ENCODE results near the gene SLC7A4.
A peak's percentile ranks its signal among the peaks of the same experiment; 100 is the strongest.
"Not testable (repeated sequence)": the region's sequence is repeated elsewhere in the genome, so short reads cannot be mapped to it uniquely, and the experiment has no call there.

Gene SLC7A4

GRCh38 chr22:21032037-21032867, at the start of gene SLC7A4:
Gene SLC7A4, minus strand, starts transcription at chr22:21032561. Its CDS starts 749 bp downstream, at chr22:21031812.
- DNase-seq = no peak

GRCh38 chr22:21080435-21081137, 48.2 kb upstream of the SLC7A4 start:
- no peak for DNase-seq

DNA sequence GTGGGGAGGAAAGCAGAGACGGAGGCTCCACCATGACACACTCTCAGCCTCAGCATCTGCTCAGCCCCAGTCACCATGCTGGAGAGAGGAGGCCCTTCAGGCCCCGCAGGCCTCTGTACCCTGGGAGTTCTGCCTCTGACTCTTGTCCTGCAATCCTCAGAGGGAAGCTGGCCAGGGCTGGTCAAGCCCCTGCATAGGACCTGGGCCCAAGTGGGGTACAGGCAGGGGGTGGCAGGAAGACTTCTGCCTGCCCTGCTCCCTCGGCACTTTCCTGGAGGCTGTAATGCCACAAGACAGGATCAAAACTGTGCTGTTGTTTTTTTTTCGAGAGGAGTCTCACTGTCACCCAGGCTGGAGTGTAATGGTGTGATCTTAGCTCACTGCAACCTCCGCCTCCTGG, 47.1 kb upstream of the SLC7A4 start:
- no peak for DNase-seq

GRCh38 chr22:21078916-21079315, 46.6 kb upstream of the SLC7A4 start:
- no peak for DNase-seq

- DNase-seq = no peak
Measured at GRCh38 chr22:21077884-21078508, 45.6 kb upstream of the SLC7A4 start.

- DNase-seq = no peak
Measured at GRCh38 chr22:21076912-21077625, 44.7 kb upstream of the SLC7A4 start.

DNA sequence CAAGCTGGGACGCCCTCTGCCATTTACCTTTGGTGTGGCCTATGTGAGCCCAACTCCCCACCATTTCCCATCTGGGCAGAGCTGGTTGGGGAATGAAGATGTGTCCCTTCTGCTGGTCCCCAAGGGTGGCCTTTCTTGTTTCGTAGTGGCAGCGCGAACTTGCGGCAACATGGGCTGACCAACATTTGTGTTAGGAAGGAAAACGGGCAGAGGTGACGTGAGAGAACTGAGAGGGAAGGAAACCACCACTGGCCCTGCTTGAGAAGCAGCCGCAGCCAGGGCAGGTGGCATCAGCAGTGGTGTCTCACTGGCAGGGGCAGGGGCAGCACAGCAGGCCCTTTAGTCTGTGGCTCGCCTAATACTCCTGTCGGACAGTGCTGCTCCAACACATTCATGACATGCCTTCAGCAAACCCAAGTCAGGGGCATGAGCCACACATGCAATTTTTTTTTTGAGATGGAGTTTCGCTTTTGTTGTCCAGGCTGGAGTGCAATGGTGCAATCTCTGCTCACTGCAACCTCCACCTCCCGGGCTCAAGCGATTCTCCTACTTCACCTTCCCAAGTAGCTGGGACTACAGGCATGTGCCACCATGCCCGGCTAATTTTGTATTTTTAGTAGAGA, 43.3 kb upstream of the SLC7A4 start:
- DNase-seq = no peak

DNA sequence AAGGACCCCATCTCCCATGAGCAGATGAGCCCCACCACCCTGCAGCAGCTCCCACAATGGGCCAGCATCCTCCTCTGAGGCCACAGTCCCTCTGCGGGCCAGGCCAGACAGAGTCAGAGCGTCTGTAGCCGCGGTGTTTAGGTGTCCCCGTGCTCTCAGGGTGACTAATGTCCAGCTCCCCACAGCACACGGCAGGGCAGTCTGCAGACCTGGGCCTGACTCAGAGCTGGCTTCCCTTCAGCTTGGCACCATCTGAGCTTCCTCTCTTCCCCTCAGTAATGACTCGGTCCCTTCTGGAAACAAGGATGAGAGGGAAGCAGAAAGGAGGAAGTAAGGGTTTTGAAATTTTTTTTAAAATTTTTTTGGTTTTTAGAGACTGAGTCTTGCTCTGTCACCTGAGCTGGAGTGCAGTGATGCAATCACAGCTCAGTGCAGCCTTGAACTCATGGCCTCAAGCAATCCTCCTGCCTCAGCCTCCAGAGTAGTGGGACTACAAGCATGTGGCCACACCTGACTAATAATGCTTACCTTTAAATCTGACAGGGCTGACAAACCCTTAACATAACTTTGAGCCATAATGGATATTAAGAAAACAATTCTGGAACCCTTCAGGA, 41.8 kb upstream of the SLC7A4 start:
- peak; percentile 43 for DNase-seq

- no peak for DNase-seq
Measured at GRCh38 chr22:21073482-21073881, 41.1 kb upstream of the SLC7A4 start.

DNA sequence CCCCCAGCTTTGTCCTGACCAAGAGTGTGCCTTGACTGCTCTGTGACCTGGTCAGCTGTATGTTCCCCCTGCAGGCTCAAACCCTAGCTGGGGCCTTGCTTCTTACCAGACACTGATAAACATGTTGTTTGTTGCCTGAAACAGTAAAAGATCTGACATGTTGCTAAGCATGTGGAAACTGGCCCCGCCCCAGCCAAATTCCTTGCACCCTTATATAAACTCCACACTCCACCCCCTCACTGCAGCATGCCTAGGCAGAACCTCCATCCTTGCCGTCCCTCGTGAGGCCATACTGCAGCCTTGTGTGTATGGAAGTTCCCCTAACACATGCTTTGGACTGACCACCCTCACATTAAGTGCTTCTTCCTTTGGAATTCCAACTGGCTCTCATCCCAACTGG, 40.7 kb upstream of the SLC7A4 start:
- DNase-seq = no peak

- DNase-seq = not testable (repeated sequence)
Measured at GRCh38 chr22:21071796-21072195, 39.4 kb upstream of the SLC7A4 start.

GRCh38 chr22:21070690-21071615, 38.6 kb upstream of the SLC7A4 start:
- DNase-seq = no peak

- DNase-seq = no peak
Measured at GRCh38 chr22:21069375-21069774, 37.0 kb upstream of the SLC7A4 start.

GRCh38 chr22:21068681-21069276, 36.4 kb upstream of the SLC7A4 start:
- no peak for DNase-seq

GRCh38 chr22:21067901-21068680, 35.7 kb upstream of the SLC7A4 start:
- DNase-seq = no peak

GRCh38 chr22:21067075-21067900, 34.9 kb upstream of the SLC7A4 start:
- no peak for DNase-seq

DNA sequence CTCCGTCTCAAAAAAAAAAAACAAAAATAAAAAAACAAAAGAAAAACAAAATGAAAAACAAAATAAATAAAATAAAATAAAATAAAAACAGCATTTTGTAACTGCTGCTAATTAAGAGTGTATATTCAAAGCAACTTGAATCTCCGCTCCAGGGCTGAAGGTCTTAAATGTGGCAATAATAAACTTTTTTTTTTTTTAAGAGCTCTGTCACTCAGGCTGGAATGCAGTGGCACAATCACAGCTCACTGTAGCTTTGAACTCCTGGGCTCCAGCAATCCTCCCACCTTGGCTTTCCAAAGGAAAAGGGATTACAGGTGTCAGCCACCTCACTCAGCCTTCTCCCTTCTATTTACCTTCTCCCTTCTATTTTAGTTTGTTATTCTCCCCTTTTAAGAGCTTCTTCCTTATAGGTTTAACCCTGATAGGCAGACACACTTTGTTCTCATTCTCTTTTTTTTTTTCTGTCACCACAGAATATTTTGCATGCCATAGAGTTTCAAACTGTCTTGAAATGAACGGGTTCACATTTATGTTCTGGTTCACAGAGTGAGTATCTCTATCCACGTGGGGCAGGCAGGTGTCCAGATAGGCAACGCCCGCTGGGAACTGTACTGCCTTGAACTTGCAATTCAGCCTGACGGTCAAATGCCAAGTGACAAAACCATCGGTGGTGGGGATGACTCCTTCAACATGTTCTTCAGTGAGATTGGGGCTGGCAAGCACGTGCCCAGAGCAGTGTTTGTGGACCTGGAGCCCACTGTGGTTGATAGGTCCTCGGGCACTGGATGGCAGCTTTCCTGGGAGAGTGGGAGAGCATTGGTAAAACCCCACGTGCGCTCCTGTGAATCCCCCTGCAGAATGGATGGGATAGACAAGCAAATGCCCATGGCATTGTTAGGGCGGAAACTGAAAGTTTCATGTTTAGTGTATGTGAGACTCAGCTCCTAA, 32.8 kb upstream of the SLC7A4 start:
- no peak for DNase-seq

DNA sequence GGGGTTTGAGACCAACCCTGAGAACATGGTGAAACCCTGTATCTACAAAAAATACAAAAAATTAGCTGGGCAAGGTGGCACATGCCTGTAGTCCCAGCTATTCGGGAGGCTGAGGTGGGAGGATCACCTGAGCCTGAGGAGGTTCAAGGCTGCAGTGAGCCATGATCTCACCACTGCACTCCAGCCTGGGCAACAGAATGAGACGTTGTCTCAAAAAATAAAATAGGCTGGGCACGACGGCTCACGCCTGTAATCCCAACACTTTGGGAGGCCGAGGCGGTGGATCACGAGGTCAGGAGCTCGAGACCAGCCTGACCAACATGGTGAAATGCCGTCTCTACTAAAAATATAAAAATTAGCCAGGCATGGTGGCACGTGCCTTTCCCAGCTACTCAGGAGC, 32.1 kb upstream of the SLC7A4 start:
- DNase-seq = not testable (repeated sequence)
